Activated effector memory CD4-positive, alpha-beta T cell treated with anti-CD3 and anti-CD28 coated beads, Interleukin-2, amount 50 U/mL, for 16 hours (primary cell): Measurements from ENCODE around the gene SPRR1A.
"Not testable (repeated sequence)": the region's sequence is repeated elsewhere in the genome, so short reads cannot be mapped to it uniquely, and the experiment has no call there.

Experiments used
- DNase-seq: peaks from one replicate; pipeline ENCODE4 v3.0.0-alpha.2; 2020

The SPRR1A gene

GRCh38 chr1:152976688-152977087 lies 7.2 kb upstream of the SPRR1A start:
- no peak for DNase-seq

GRCh38 chr1:152977614-152978013 lies 6.3 kb upstream of the SPRR1A start:
- no peak for DNase-seq

DNA sequence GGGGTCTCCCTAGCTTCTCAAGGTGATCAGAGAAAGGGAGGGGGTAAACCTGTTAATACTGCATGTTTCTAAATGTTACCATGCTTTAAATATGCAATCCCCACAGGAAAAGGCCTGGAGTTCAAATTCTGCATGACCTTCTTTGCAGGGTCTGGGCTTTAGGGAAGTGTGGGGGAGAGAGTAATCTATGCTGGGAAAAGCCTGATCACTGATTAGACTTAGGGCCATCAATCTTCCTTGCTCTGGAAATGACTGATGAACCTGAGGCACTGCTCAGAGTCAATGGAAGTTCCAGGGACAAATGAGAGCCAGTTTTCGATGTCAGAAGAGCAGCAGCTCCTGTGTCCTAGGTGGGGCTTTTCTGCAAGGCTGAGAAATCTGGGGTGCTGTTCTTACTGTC lies 3.2 kb upstream of the SPRR1A start:
- no peak for DNase-seq

DNA sequence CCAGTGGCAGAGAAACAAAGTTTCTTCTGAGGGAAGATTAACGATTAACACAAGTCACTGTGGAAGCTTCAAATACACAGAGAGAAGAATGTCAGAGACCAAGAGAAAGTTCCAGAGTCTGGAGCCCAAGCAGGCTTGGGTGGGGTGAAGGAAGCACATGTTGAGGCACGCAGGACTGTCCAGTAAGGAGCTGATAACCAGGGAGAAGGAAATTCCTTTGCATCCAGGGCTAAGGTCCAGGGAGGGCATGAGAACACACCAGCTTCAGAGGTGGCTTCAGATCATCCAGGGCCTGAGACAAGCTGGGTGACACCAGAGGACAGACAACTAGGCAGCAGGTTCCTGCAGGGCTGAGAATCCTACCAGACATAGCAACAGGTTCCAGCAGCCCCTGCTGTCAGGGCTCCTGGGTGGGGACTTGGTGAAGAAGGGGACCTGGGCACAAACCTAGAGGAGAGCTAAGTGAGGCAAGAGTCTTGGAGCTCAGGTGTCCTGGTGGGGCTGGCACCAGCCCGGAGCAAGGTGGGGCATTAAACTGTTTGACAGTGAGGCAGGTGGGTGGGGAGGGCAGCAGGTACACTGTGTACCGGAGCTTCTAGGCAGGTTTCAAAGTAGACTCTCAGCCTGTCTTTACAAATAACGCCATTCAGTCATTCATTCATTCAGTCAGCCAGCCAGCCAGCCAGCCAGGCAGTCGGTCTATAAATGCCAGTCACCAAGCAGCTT lies 2.6 kb upstream of the SPRR1A start:
- no peak for DNase-seq

DNA sequence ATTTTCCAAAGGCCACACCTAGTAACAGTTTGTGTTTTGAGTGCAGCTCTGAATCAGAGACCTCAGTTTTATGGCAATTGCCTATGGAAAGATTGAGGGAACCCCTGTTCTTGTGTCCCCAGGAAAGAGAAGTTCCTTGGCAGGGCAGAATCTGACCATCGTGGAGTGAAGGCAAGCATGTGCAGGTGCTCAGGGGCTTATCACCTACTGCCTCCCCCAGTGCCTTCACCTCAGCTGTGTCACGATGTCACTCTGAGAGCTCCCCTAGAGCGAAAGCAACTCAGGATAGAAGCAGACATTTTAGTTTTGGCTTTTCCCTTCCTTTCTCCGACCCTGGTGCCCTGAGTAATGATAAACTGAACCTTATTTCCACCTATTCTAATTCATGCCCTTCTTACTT lies 1.8 kb upstream of the SPRR1A start:
- DNase-seq, result no peak

- no peak for DNase-seq
Measured at GRCh38 chr1:152983234-152983633, 647 bp upstream of the SPRR1A start.

DNA sequence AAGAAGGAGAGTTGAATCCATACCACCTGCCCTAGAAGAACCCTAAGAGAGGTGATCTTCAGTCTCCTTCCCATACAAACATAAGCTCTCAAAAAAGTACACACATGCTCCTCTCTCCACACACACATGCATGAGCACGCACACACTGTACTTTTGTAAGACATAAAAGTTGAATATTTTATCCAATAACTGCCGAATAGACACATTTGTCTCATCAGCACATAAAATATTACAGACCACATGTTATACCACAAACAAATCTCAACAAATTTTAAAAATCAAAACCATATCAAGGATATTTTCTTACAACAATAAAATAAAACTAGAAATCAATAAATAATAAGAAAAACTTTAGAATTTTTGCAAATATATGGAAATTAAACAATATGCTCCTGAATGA lies 2.7 kb downstream of the SPRR1A start:
- DNase-seq, result no peak

DNA sequence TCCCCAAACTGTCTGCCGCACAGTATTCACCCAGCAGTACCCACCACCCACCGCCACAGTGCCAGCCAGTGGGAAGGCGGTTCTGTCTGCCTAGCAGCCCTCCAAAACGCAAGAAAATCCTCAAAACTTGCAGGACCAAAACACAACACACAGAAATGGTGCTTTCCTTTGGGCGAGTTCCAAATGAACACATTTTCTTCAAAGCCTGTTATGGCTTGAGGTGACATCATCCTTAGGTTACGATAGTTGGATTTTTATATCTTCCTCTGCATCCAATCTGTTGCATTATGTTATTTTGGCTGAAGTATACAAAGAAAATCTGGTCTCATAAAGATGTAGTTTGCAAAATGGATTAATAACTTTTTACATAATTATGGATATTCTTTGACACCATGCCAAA lies 9.3 kb downstream of the SPRR1A start:
- DNase-seq, result no peak

- no peak for DNase-seq
Measured at GRCh38 chr1:152995842-152996241, 12.0 kb downstream of the SPRR1A start.

- no peak for DNase-seq
Measured at GRCh38 chr1:152996633-152997400, 12.9 kb downstream of the SPRR1A start.

DNA sequence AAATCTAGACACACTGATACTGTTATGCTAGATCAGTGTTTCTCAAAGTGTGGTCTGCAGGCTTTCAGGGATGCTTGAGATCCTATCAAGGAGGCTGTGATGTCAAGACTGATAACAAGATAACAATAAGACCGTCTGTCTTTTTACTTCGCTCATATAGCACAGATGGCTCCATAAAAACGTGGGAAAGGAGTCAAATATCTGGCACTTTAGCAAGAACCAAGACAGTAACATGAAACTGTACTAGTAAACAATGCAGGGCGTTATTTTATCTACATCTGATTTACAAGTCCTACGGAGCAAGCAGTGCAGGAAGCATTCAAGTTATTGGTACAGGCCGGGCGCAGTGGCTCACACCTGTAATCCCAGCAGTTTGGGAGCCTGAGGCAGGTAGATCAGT lies 14.0 kb downstream of the SPRR1A start:
- no peak for DNase-seq

- DNase-seq, result no peak
Measured at GRCh38 chr1:152998476-152998875, 14.6 kb downstream of the SPRR1A start.

DNA sequence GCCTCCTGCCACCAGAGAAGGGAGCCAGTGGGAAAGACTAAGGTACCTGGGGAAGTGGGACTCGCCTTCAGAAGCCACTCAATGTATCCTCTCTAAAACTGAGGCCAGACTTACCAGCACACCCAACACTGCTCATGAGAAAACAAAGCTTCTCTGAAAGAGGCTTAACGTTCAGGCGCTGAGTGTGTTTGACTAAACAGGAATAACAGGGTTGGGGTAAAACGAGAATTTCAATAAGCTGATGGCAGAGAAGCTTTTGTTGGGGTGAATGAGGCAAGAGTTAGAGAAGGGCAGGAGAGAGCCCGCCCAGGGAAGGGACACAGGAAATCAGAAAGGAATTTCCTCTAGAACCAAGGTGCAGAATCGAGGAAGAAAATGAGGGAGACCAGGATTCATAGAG lies 15.9 kb downstream of the SPRR1A start:
- no peak for DNase-seq

GRCh38 chr1:153000294-153000693 lies 16.4 kb downstream of the SPRR1A start:
- DNase-seq, result no peak

- no peak for DNase-seq
Measured at GRCh38 chr1:153001382-153001781, 17.5 kb downstream of the SPRR1A start, which contains the start of gene SPRR3. SPRR3 (plus strand) TSS chr1:153001749; CDS start chr1:153003021, 1,272 bp downstream.

DNA sequence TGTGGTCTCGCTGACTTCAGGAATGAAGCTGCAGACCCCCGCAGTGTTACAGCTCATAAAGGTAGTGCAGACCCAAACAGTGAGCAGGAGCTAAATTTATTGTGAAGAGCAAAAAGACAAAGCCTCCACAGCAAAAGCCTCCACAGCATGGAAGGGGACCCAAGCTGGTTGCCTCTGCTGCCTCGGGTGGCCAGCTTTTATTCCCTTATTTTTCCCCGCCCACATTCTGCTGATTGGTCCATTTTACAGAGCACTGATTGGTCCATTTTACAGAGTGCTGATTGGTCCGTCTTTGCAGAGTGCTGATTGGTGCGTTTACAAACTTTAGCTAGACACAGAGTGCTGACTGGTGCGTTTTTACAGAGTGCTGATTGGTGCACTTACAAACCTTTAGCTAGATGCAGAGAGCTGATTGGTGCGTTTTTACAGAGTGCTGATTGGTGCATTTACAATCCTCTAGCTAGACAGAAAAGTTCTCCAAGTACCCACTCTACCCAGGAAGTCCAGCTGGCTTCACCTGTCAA lies 27.4 kb downstream of the SPRR1A start:
- DNase-seq, result not testable (repeated sequence)

DNA sequence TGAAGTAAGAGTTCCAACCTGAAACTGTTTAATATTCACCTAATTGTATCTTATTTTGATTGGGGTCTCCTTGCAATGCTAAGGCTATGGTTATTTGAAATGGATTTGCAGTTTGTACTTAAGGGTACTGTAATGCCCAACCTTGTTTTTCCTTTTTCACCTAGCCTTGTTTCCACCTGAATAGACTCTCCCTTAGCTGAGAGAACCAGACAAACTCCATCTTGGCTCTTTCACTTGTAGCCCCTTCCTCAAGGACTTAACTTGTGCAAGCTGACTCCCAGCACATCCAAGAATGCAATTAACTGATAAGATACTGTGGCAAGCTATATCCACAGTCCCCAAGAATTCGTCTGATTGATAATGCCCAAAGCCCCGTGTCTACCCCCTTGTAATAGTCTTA lies 37.9 kb downstream of the SPRR1A start:
- DNase-seq, result not testable (repeated sequence)

GRCh38 chr1:153022340-153022739 lies 38.5 kb downstream of the SPRR1A start:
- DNase-seq, result not testable (repeated sequence)

GRCh38 chr1:153023109-153023508 lies 39.2 kb downstream of the SPRR1A start:
- no peak for DNase-seq

GRCh38 chr1:153024413-153024812 lies 40.5 kb downstream of the SPRR1A start:
- no peak for DNase-seq

DNA sequence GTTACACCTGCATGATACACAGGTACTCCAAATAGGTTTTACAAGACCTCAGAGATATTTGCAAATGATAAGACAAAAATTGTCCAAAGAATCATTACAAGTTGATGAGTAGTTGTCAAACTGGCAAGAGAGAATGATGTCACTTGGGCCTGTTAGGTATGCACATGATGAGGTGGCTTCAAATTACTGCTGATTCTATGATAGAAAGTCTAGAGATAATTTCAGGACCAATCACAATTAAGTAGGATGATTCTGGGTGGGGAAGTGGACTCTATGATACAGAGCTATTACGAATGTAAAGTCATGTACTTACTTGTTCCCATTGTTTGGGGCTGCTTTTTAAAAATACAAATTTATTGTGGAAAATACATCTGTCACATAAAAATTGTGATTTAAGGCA lies 41.9 kb downstream of the SPRR1A start:
- no peak for DNase-seq

GRCh38 chr1:153028766-153029165 lies 44.9 kb downstream of the SPRR1A start:
- DNase-seq, result no peak

GRCh38 chr1:153030895-153031294 lies 47.0 kb downstream of the SPRR1A start, which contains the start of gene SPRR1B:
SPRR1B (plus strand) TSS chr1:153031203; CDS start chr1:153032346, 1,143 bp downstream.
- DNase-seq, result no peak

- DNase-seq, result no peak
Measured at GRCh38 chr1:153032073-153032472, 48.2 kb downstream of the SPRR1A start.
